NCI-H526 (cell line): ENCODE data around the gene RNF20.
"Not testable (repeated sequence)": the region's sequence is repeated elsewhere in the genome, so short reads cannot be mapped to it uniquely, and the experiment has no call there.

Source experiments
- DNase-seq, 2 experiments: peaks; one replicate each; lab custom pipeline; 2025; lab: John Stamatoyannopoulos, UW

RNF20 gene

DNA sequence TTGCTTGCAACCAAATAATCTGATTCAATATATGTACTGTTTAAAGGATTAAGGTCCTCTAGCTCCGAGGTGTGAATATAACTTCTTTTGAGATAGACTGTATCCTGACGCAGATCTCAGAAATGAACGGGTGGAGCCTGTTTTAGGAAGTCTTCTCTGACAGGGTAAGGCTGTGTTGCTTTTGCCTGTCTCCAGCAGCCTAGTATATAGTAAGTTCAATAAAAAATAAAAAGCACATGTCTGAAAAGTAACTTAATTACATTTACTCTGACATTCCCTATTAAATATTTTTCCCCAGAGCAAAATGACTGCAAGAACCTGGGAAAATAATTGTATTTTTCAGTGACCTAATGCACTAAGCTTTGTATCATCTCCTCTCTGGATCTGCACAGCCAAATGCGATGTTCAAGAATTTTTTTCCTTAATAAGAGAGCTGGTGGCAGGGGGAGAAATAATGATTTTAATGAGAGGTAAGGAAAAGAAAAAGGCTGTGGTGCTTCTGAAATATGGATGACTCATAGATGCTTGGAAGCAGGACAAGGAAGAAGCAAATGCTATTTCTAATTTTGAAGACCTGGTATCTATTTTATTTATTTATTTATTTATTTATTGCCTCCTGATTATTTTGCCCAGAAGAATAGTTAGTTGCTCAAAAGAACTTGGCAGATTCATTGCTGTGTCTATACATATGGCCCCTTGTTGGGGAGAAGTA lies 53.8 kb downstream of the RNF20 start:
- DNase-seq, result no peak

DNA sequence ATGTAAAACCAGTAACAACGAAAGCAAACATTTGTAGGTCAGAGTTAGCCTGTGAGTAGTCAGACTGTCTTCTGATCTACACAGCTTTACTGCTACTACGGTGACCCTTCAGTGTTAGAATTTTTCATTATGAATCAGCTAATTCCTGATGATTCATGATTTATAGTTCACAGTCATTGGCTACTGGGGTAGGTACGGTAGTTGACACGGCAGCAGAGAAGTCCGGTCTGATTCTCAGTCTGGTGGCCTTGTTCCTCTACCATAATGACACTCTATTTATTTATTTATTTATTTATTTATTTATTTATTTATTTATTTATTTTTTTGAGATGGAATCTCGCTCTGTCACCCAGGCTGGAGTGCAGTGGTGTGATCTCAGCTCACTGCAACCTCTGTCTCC lies 56.4 kb downstream of the RNF20 start:
- DNase-seq, result not testable (repeated sequence)

GRCh38 chr9:101590901-101591300 lies 57.2 kb downstream of the RNF20 start:
- no peak for DNase-seq

GRCh38 chr9:101591787-101592446 lies 58.3 kb downstream of the RNF20 start:
- DNase-seq, result peak; percentile 28 to 32

GRCh38 chr9:101592788-101593187 lies 59.1 kb downstream of the RNF20 start:
- no peak for DNase-seq

GRCh38 chr9:101593345-101593744 lies 59.7 kb downstream of the RNF20 start:
- DNase-seq, result no peak

- no peak for DNase-seq
Measured at GRCh38 chr9:101594796-101595195, 61.1 kb downstream of the RNF20 start, which contains the start of gene PPP3R2. PPP3R2 (minus strand) TSS chr9:101594969; CDS start chr9:101594921, 48 bp downstream.

DNA sequence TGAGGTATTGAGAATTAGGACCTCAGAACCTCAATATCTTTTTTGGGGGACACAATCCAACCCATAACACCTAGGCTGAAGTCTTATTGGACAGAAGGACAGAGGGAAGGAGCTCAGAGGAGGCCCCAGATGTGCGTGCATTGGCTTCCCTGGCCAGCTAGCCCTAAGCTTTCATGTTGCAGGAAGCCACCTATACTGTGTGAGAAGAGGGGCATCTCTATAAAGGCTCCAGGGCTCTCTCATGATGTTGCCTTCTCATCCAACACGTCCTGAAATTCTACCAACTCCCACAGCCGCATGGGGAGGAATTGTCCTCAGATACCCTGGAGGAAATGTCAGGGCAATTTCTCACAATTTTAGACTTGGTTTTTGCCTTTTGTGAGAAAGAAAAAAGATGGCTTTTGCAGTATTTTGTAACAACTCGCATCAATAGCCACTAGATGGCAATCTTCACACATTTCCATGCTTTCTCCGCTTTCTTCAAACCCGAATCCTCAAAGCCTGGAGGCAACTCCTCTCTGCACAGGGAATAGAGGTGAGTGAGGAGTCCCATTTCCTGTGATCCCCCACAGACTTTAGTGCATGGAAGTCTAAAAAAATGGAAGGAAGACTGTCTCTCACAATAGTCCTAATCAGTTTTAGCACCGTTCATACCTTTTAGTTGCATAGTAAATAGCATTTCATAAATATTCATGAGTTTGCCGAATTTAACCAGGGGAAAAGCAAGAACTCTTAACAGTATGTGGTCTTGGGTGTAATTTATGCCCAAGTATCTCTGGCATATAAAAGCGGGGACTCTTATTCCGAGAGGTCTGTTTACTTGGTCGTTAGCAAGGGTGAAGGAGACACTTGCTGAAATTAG lies 68.5 kb downstream of the RNF20 start:
- DNase-seq, result peak; percentile 16 to 67

DNA sequence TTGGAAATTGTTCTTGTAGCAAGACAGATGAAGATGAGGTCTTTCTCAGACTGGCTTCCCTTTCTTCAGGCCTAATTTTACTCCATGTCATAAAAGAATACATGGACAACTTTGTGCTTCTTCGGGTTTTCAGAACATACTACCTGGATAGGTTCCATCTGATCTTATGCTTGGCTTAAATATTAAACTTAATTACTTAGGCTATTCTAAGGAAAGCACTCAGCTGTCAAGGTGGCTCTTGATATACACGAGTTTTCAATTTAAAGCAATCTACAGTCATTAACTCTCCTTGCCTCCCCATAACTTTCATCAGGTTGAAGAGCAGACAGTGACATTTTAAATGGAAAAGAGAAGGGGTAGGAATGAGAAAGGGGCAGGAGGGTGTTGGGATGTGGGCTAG lies 70.6 kb downstream of the RNF20 start:
- no peak for DNase-seq

GRCh38 chr9:101605547-101605946 lies 71.9 kb downstream of the RNF20 start:
- DNase-seq, result no peak
